ENCODE measurements around the gene GATD1. TPM values are rescaled to one million over a fixed set of nuclear protein-coding genes. Genes with fewer than 3 reads are reported as not detected.
A peak's percentile ranks its signal among the peaks of the same experiment; 100 is the strongest.

GATD1 gene
- total and polyA plus RNA-seq, 9 of the 15 experiments (the other 6 are each of a cell fraction or from before 2014, with no cell fraction given): 2.8 to 144 (median 36.9) TPM

GRCh38 chr11:816433-816779 lies 39.1 kb upstream of the GATD1 start (continued):
- TF ChIP-seq THAP7 (CRISPR knock-in tag; IDR thresholded peaks at IDR 0.05) (no peak), ZNF253 (CRISPR knock-in tag; conservative IDR thresholded peaks at IDR 0.05) (no peak), ZBTB17 (CRISPR knock-in tag; IDR thresholded peaks at IDR 0.05) (no peak), HMGXB4 (CRISPR knock-in tag; IDR thresholded peaks at IDR 0.05) (no peak), ELK3 (CRISPR knock-in tag; IDR thresholded peaks at IDR 0.05) (no peak), RFX1 (IDR thresholded peaks at IDR 0.05) (no peak), MAX (CRISPR knock-in tag; IDR thresholded peaks at IDR 0.05) (peak; percentile 67), BRD9 (IDR thresholded peaks at IDR 0.05; ENCODE audit: low read depth, partially characterized antibody) (no peak), ZBTB1 (CRISPR knock-in tag; IDR thresholded peaks at IDR 0.05; ENCODE audit: borderline replicate concordance, low read depth) (no peak), MAFK (IDR thresholded peaks at IDR 0.05; ENCODE audit: low read length) (no peak), MYC (IDR thresholded peaks at IDR 0.05; ENCODE audit: low read depth, low read length) (0 out of 2 replicates have a peak, but pooled peaks have one; percentile 43), MYC (CRISPR knock-in tag; IDR thresholded peaks at IDR 0.05; ENCODE audit: borderline replicate concordance, low read depth) (no peak), RCOR1 (IDR thresholded peaks at IDR 0.05; ENCODE audit: borderline replicate concordance in 1 of 2, low read depth in 2 of 2, low read length in 2 of 2) (peak in 1 of 2 experiments; percentile 28; a peak in 1 of 4 replicates), HOXB6 (CRISPR knock-in tag; IDR thresholded peaks at IDR 0.05; ENCODE audit: borderline replicate concordance) (no peak), THRB (CRISPR knock-in tag; conservative IDR thresholded peaks at IDR 0.05) (no peak), PHB (CRISPR knock-in tag; IDR thresholded peaks at IDR 0.05) (no peak), TSC22D4 (tag; IDR thresholded peaks at IDR 0.05) (no peak)

Data from K562 (cell line).